Measurements from ENCODE around the gene ZBTB20.
"Not testable (repeated sequence)": the region's sequence is repeated elsewhere in the genome, so short reads cannot be mapped to it uniquely, and the experiment has no call there.

The ZBTB20 gene

DNA sequence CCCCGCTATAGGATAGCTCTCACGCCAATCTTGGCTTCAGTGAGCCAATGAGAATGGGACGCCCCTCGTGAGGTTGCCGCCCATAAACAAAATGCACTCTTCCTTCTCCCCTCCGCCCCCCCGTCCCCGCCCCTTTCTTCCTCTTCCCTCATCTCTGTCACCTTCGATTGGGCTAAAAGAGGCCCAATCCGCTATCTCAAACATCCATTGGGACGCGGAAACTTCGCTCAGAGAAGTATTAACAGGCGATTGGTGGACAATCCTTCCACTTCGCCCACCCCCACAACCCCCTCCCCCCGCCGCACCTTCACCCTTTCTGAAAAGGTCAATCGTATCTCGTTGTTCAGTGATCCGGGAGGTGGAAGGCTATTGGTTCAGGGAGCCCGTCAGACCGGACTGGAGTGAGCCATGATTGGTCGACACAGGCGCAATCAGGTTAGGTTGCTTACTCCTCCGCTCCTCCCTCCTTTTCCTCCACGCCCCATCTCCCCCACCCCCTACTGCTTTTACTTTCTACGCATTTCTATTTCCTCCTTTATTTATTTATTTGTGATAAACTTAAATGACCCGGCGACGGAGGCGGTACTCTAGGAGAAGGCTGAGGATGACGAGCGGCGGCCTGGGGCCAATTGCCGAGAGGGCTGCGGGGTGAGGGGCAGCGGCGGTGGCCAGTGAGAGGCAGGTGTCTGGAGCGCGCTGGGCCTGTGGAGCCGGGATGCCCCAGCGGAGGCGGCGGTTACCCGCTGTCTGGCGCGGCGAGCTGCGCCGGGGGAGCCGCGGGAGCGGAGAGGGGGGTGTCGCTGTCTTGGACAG is 447 bp upstream of the ZBTB20 start:
- DNase-seq, result peak; percentile 92

- DNase-seq, result peak; percentile 16
Observed at GRCh38 chr3:115146032-115146417, 1.1 kb downstream of the ZBTB20 start.

- no peak for DNase-seq
Observed at GRCh38 chr3:115141033-115141757, 5.9 kb downstream of the ZBTB20 start.

- DNase-seq, result no peak
Observed at GRCh38 chr3:115139072-115139471, 8.0 kb downstream of the ZBTB20 start.

DNA sequence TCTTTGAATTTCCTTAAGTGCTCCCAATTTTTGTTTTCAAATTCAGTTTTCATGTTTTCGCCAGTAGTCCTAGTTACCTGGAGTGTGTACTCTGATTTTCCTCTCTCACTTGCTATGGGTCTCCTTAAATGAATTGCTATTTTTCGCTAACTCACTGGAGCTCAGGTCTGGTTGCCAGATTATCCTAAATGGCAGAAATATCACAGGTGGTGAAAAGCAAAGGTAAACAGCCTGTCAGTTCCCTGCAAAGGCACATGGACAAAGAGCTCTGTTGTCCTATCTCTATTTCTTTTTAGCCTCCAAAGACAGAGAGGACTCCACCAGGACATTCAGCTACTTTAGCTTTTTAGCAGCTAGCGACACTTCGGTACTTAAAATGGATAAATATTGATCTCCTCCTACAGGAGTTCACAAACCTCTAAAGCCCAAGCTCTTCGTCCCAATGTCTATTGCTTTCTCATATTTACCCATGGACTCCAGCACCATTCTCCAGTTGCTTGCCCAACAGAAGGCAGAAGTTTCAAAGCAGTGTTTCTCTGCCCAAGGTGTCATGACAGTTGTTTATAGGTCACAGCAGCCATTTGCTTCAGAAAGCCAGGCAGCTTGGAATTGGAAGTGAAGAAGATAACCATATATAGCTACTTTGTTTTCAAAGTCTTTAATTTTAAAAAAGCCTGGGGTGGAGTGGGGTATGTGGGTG is 12.3 kb downstream of the ZBTB20 start:
- no peak for DNase-seq

- DNase-seq, result no peak
Observed at GRCh38 chr3:115127208-115127607, 19.9 kb downstream of the ZBTB20 start.

GRCh38 chr3:115120597-115120996 is 26.5 kb downstream of the ZBTB20 start:
- no peak for DNase-seq

- DNase-seq, result no peak
Observed at GRCh38 chr3:115113367-115113766, 33.7 kb downstream of the ZBTB20 start.

DNA sequence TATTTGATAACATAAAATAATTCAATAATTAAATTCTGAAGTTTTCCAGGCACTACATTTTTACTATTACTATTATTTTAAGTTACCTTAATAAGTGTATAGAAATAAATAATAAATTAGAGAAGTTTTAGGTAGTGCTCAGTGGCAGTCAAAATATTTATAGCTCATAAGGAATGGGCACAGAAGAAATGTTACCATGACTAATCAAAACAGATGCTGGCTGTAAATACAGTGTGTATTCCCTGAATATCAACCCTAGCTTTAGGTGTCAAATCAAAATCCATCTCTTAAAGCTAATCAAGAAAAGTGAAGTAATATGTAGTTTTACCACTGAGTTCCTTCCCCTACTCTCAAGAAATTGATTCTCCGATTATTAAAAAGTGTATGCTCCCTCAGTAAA is 35.5 kb downstream of the ZBTB20 start:
- DNase-seq, result no peak

DNA sequence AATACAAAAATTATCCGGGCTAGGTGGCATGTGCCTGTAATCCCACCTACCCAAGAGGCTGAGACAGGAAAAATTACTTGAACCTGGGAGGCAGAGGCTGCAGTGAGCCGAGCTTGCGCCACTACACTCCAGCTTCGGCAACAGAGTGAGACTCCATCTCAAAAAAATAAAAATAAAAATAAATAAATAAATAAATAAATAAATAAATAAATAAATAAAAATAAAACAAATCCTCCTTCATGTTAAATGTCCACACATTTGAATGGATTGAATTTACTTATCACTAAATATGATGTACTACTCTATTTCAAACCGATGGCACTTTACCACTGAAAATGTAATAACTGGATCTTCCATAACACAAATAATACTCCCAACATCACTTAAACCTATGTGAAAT is 36.3 kb downstream of the ZBTB20 start:
- no peak for DNase-seq

DNA sequence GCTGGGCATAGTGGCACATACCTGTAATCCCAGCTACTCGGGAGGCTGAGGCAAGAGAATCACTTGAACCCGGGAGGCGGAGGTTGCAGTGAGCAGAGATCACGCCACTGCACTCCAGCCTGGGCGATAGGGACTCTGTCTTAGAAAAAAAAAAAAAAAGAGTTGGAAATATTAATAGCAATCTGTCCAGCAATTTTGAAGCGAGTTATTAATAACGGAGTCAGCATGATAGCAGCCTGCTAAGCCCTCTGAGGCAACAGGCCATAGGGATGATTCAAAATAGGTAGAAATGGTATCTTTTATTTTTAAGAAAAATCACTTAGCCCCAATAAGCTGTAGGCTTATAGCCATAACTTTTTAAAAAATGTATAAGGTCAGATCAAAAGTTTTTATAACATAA is 37.0 kb downstream of the ZBTB20 start:
- DNase-seq, result not testable (repeated sequence)

DNA sequence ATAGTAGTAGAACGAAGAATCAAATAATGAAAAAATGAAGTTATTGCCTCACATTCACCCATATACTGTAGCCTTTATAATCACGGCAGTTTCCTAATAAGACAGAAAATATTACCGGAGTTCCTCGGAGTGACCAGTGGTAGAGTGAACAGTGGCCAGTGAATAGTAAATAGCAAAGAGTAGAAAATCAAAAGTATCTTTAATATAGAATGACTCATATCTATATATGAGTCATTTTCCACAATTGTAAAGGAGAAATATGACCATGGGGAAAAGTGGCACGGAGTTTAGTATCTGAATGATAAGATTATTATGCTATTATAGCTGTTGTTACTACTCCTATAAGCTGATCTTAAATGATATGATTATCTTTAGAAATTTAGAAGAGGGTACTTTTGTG is 38.5 kb downstream of the ZBTB20 start:
- no peak for DNase-seq

- no peak for DNase-seq
Observed at GRCh38 chr3:115102046-115102445, 45.0 kb downstream of the ZBTB20 start.

DNA sequence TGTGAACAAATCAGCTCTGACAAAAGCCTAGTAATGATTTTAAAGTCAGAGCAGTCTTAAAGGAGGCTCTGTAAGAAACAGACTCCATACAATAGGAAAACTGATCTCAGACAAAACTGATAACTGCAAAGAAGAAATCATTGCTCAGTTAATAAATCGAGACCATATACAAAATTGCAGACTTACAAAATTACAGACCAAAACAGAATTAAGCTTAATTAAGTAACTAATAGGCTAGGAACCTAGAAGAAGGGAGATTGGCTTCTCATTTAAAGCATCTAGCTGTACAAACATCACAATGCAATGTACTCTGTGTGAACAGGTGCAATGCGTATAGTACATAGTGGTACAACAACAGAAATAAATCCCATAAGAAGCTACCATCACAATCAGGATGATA is 46.3 kb downstream of the ZBTB20 start:
- DNase-seq, result no peak

GRCh38 chr3:115099986-115100571 is 47.0 kb downstream of the ZBTB20 start:
- DNase-seq, result peak; percentile 0

GRCh38 chr3:115099134-115099985 is 47.7 kb downstream of the ZBTB20 start:
- no peak for DNase-seq

DNA sequence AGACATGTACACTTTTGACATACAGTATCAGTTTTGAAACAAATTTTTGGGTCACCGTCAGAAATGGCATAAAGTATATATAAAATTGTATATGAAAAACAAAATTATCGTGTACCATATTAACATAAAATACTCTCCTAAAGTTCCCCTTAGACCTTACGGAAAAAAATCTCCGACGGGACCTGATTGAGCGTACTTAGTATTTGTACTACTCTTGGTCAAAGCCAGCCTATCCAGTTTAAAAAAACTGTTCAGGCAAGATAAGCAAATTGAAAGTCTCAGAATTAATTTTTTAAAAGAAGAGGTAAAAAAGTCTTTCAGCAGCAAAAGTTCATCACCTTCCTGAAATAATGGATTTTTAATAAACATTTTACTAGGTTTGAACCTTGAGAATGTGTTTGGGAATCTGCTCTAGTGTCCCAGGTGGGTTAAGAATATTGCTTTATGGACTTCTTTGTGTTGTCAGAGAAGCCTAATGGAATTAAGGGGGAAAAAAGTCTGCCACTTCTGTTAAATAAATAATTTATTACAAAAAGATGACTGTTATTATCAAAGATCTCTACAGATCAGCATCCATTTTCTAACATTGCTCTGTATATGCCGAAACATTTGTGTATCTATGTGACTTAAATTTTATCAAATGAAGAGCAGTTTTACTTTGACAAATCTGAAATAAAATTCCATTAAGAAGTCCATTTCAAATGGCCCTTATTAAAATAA is 48.6 kb downstream of the ZBTB20 start:
- no peak for DNase-seq

DNA sequence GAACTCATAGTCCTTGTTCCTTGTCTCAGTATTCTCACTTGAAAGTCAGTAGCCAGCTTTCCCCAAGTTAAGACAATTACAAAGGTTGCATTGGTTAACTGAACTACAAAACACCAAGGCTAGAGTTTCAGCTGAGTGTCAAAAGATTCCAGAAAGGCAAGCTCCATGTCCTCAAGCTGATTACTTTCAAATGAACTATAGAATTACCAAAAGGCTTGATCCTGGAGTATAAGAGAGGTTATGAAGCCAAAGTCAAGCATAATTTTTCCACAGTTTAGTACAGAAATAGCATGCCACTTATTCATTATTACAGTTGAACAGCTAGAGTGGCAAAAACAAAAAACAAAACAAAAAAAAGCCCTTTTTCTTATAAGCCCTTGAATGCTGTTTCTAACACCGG is 51.9 kb downstream of the ZBTB20 start:
- no peak for DNase-seq

- peak; percentile 52 for DNase-seq
Observed at GRCh38 chr3:115092220-115092791, 54.8 kb downstream of the ZBTB20 start.

- no peak for DNase-seq
Observed at GRCh38 chr3:115090712-115091111, 56.4 kb downstream of the ZBTB20 start.

DNA sequence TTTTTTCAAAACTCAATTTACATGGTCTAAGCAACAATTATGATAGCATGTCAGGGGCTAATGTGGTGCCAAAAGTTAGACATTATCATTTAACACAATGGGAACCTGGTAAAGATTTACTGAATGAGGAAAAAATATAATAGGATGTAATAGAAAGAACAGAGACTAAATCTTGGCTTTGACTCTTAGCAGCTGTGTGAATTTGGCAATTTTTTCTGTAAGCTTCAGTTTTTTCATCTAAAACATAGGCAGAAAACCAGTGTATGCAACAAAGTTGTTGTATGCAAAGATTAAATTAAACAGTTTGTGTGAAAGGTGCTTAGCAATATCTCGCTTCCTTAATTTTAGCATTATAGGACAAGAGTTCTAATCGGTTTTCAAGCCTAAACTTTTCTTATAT is 57.6 kb downstream of the ZBTB20 start:
- no peak for DNase-seq

Data from T-helper 9 cell (primary cell).